A549 (cell line): ENCODE measurements around the gene LIN37. TPM values are rescaled to one million over a fixed set of nuclear protein-coding genes. Genes with fewer than 3 reads are reported as not detected.

Experiments used
- ATAC-seq, 2 experiments: fragments of 200-7000 bp in 1 of 2; fragments of >200 bp in 1 of 2; cut with Nextera tagmentation in 1 of 2; cut with Tn5 transposase in 1 of 2; 3 replicates each; pipeline versions ENCODE4 v1.8.0 to v1.9.1; 2018 to 2020; ENCODE audit warnings: mild to moderate bottlenecking in 1 of 2, moderate library complexity in 1 of 2
- CTCF ChIA-PET: fragments of 300-600 bp; sonication (Branson Sonifier 250); formaldehyde crosslinking; extraction: SDS; loops from one replicate; lab custom pipeline; 2021; ENCODE audit warnings: antibody characterized with exemption, inconsistent platforms; lab: Yijun Ruan, JAX
- POLR2A ChIA-PET: fragments of 350-600 bp; formaldehyde crosslinking; extraction: SDS; loops from one replicate; lab custom pipeline; 2021; ENCODE audit warnings: antibody characterized with exemption, inconsistent platforms; lab: Yijun Ruan, JAX
- DNase-seq, 2 experiments: peaks; one replicate each; pipeline versions ENCODE4 v3.0.0 to v3.0.0-alpha.2; 2011 to 2016; ENCODE audit warnings: low read depth in 1 of 2, low spot score in 1 of 2
- FAIRE-seq: peaks from 2 replicates; lab custom pipeline; 2011; peaks lifted over from hg19 to GRCh38; lab: Jason Lieb, UNC
- H3K27ac ChIP-seq, 2 experiments: fragments of >200 bp; sonication (Bioruptor Twin); formaldehyde crosslinking; 3 replicates each; pipeline ENCODE4 v1.5.1; 2016 to 2017
- H3K4me1 ChIP-seq: fragments of >200 bp; sonication (Bioruptor Twin); formaldehyde crosslinking; 3 replicates; pipeline ENCODE4 v1.6.1; 2016
- H3K4me2 ChIP-seq: fragments of >200 bp; sonication (Bioruptor Twin); formaldehyde crosslinking; 3 replicates; pipeline ENCODE4 v1.6.1; 2016
- H3K4me3 ChIP-seq: fragments of >200 bp; sonication (Bioruptor Twin); formaldehyde crosslinking; 3 replicates; pipeline ENCODE4 v1.5.1; 2016
- H3K9me3 ChIP-seq: fragments of >200 bp; sonication (Bioruptor Twin); formaldehyde crosslinking; 3 replicates; pipeline ENCODE4 v1.6.1; 2016
- BCL3 ChIP-seq: fragments of >200 bp; sonication (Bioruptor Twin); formaldehyde crosslinking; IDR thresholded peaks from 3 replicates; pipeline ENCODE4 v1.6.1; 2016
- CTCF ChIP-seq: fragments of >200 bp; sonication (Bioruptor Twin); formaldehyde crosslinking; IDR thresholded peaks from 3 replicates; pipeline ENCODE4 v1.5.1; 2016
- E2F6 ChIP-seq: IDR thresholded peaks from 2 replicates; pipeline ENCODE4 v1.6.1; 2012; ENCODE audit warnings: low read depth, borderline replicate concordance
- EHMT2 ChIP-seq: fragments of 200-600 bp; sonication (generic); IDR thresholded peaks from 2 replicates; pipeline ENCODE4 v1.6.1; 2016; ENCODE audit warnings: antibody characterized with exemption, low read depth, mild to moderate bottlenecking, moderate library complexity
- ESRRA ChIP-seq: fragments of 150-350 bp; IDR thresholded peaks from 2 replicates; pipeline ENCODE4 v1.6.1; 2014; ENCODE audit warnings: mild to moderate bottlenecking, low read length, borderline replicate concordance
- FOSL2 ChIP-seq, 2 experiments: fragments of 450-650 bp in 1 of 2; fragments of >200 bp in 1 of 2; sonication (Bioruptor Twin) in 1 of 2; formaldehyde crosslinking; IDR thresholded peaks; 2 replicates each; pipeline versions ENCODE4 v1.5.0 to v1.6.1; 2016 to 2020; ENCODE audit warnings: mild to moderate bottlenecking in 1 of 2, moderate library complexity in 1 of 2
- GATA3 ChIP-seq: IDR thresholded peaks from 2 replicates; pipeline ENCODE4 v1.6.1; 2012; ENCODE audit warnings: borderline replicate concordance
- HES2 ChIP-seq: fragments of >200 bp; sonication (Bioruptor Twin); formaldehyde crosslinking; IDR thresholded peaks from 2 replicates; pipeline ENCODE4 v1.6.1; 2016
- HOXA7 ChIP-seq: fragments of 250-450 bp; sonication (Bioruptor Pico); IDR thresholded peaks from 2 replicates; pipeline ENCODE4 v1.5.0; 2020; ENCODE audit warnings: mild to moderate bottlenecking, moderate library complexity
- HOXB13 ChIP-seq: fragments of 250-450 bp; sonication (Bioruptor Pico); IDR thresholded peaks from 2 replicates; pipeline ENCODE4 v1.5.0; 2020; ENCODE audit warnings: low read depth, mild to moderate bottlenecking, moderate library complexity
- JUN ChIP-seq, 2 experiments: fragments of >200 bp; sonication (Bioruptor Twin); formaldehyde crosslinking; IDR thresholded peaks; 2 replicates in 1 of 2; 3 replicates in 1 of 2; pipeline ENCODE4 v1.6.1; 2016 to 2017
- MAX ChIP-seq: IDR thresholded peaks from 2 replicates; pipeline ENCODE4 v1.6.1; 2012
- NFE2L2 ChIP-seq: fragments of 150-350 bp; conservative IDR thresholded peaks from 2 replicates; pipeline ENCODE4 v1.6.1; 2014; ENCODE audit warnings: low read length
- PBX3 ChIP-seq: IDR thresholded peaks from 2 replicates; pipeline ENCODE4 v1.6.1; 2012
- POLR2A ChIP-seq: IDR thresholded peaks from 2 replicates; pipeline ENCODE4 v1.6.1; 2012; ENCODE audit warnings: mild to moderate bottlenecking, low read length
- RARB ChIP-seq: fragments of 250-450 bp; sonication (Bioruptor Pico); IDR thresholded peaks from 2 replicates; pipeline ENCODE4 v1.8.0; 2021; ENCODE audit warnings: mild to moderate bottlenecking, moderate library complexity
- RFX5 ChIP-seq: fragments of 450-650 bp; IDR thresholded peaks from 2 replicates; pipeline ENCODE4 v1.7.1; 2014; ENCODE audit warnings: antibody characterized with exemption, mild to moderate bottlenecking, moderate library complexity
- SMC3 ChIP-seq: fragments of >200 bp; sonication (Bioruptor Twin); formaldehyde crosslinking; IDR thresholded peaks from 3 replicates; pipeline ENCODE4 v1.6.1; 2018; ENCODE audit warnings: inconsistent platforms
- ZFP36 ChIP-seq: fragments of 450-650 bp; IDR thresholded peaks from 2 replicates; pipeline ENCODE4 v1.6.1; 2014; ENCODE audit warnings: borderline replicate concordance; ENCODE audit not compliant: partially characterized antibody
- WGBS: methylation state at CpG from one replicate; pipeline ENCODE4 v1.1.6; 2017; ENCODE audit errors: missing lambda C conversion rate; 5-methylcytosine and 5-hydroxymethylcytosine counted together
- polyA plus RNA-seq, 4 experiments: library from polyadenylated mRNA; depleted of rRNA in 3 of 4; stranded (reverse); fragments of >200 nt; fragmentation: RNase III in 1 of 4; extraction: RNeasy Plus Mini Kit Qiagen cat#74134 plus additional on column Dnase treatment in 1 of 4; gene quantifications; 2 replicates in 3 of 4; 3 replicates in 1 of 4; pipeline ENCODE4 v1.2.3, GENCODE V29; 2011 to 2017

Gene LIN37
- polyA plus RNA-seq, 2 of the 4 experiments (the other 2 are of a cell fraction) = 8.1 to 23.1 TPM

- POLR2A ChIA-PET = interaction anchor here (1.1 to 2.3 kb wide), 2 partner anchors 8 to 15 kb away, joined by 4 to 35 read pairs; partner anchors contain the start of gene LIN37
- FAIRE-seq = no peak
- Histone ChIP-seq H3K9me3 (no peaks in the 10 kb centered on the region), H3K4me2 (no peak overlapping the region), H3K4me1 (peaks cover 20% of the 10 kb centered on the region), H3K4me3 (no peak overlapping the region), H3K27ac (no peak overlapping the region)
- WGBS = 93% methylated on average over 74 of the region's 74 CpGs
- no peak for ATAC-seq
- DNase-seq = no peak
- TF ChIP-seq POLR2A (peak; percentile 17; the same call in 1 of the 2 replicates), ESRRA (no peak), RARB (CRISPR knock-in tag) (no peak), HES2 (no peak), HOXA7 (CRISPR knock-in tag) (no peak)
- CTCF ChIA-PET = interaction anchor here (1.1 to 1.3 kb wide), 2 partner anchors 38 to 175 kb away, joined by 3 to 4 read pairs; no protein-coding TSS in a partner anchor
Measured at GRCh38 chr19:35755550-35756376, 7.4 kb downstream of the LIN37 start.

- Histone ChIP-seq H3K4me1 (peaks cover 25% of the 10 kb centered on the region), H3K9me3 (no peaks in the 10 kb centered on the region), H3K4me3 (peak within 1 kb of the TSS; percentile 71), H3K27ac (peak within 1 kb of the TSS; percentile 87 to 93), H3K4me2 (peak within 1 kb of the TSS; percentile 89)
- 91% methylated on average over 47 of the region's 52 CpGs for whole genome bisulfite sequencing
- POLR2A ChIA-PET = interaction anchor here (0.6 to 2.3 kb wide), 9 partner anchors 8 to 175 kb away, joined by 3 to 35 read pairs (median 4); partner anchors contain the start of genes LIN37, PSENEN and U2AF1L4
- CTCF ChIA-PET = interaction anchor here (0.6 to 1.3 kb wide), 5 partner anchors 8 to 1715 kb away, joined by 3 to 6 read pairs (median 3); partner anchors contain the start of gene LIN37
- ATAC-seq (no peak), FAIRE-seq (no peak), DNase-seq (no peak)
- TF ChIP-seq MAX (0 out of 2 replicates have a peak, but pooled peaks have one; percentile 8), SMC3 (no peak), PBX3 (no peak), RFX5 (no peak), HOXB13 (CRISPR knock-in tag) (no peak)
Measured at GRCh38 chr19:35756377-35757230, 8.2 kb downstream of the LIN37 start, which contains the start of gene HSPB6. TSS of gene HSPB6 (minus strand) at chr19:35757029. CDS start at chr19:35757008, 21 bp downstream.

GRCh38 chr19:35757231-35757748 lies 8.9 kb downstream of the LIN37 start:
- Histone ChIP-seq H3K27ac (peak overlapping the region; percentile 87 to 93), H3K4me3 (peak overlapping the region; percentile 71), H3K9me3 (no peaks in the 10 kb centered on the region), H3K4me2 (peak overlapping the region; percentile 89), H3K4me1 (peaks cover 25% of the 10 kb centered on the region)
- ChIA-PET CTCF (interaction anchor here (0.6 to 1.3 kb wide), 3 partner anchors 9 to 1716 kb away, joined by 3 to 6 read pairs (median 3); partner anchors contain the start of gene LIN37), POLR2A (interaction anchor here (0.6 to 2.3 kb wide), 9 partner anchors 9 to 174 kb away, joined by 3 to 35 read pairs (median 4); partner anchors contain the start of genes LIN37, PSENEN and U2AF1L4)
- WGBS = 35% methylated on average over 19 of the region's 19 CpGs
- TF ChIP-seq CTCF (no peak), BCL3 (no peak), SMC3 (0 out of 3 replicates have a peak, but pooled peaks have one; percentile 12), JUN (IDR thresholded peaks at IDR 0.05) (peak in 1 of 2 experiments; percentile 12; a peak in 1 of 5 replicates), E2F6 (no peak; the same call in 1 of the 2 replicates), NFE2L2 (no peak), ESRRA (no peak), FOSL2 (IDR thresholded peaks at IDR 0.05) (no peak), FOSL2 (CRISPR knock-in tag; IDR thresholded peaks at IDR 0.05) (peak; percentile 59), GATA3 (0 out of 2 replicates have a peak, but pooled peaks have one; percentile 29), PBX3 (peak; percentile 44; the same call in 1 of the 2 replicates), ZFP36 (no peak), POLR2A (no peak; the same call in 1 of the 2 replicates), EHMT2 (no peak)
- FAIRE-seq (no peak), ATAC-seq (peak; percentile 40 to 43), DNase-seq (peak in 1 of 2 experiments; percentile 63)
